ENCODE measurements around the gene PDLIM1. TPM values are rescaled to one million over a fixed set of nuclear protein-coding genes. Genes with fewer than 3 reads are reported as not detected.

Gene PDLIM1
- total and polyA plus RNA-seq, 2 of the 8 experiments (the other 6 are each of a cell fraction or from before 2014, with no cell fraction given) = 169 to 245 TPM

- TF ChIP-seq CHD7 (IDR thresholded peaks at IDR 0.05; ENCODE audit: insufficient replicate concordance, low read length) (no peak), POU5F1 (IDR thresholded peaks at IDR 0.05; ENCODE audit: low read depth, low read length) (no peak), KDM4A (IDR thresholded peaks at IDR 0.05; ENCODE audit: low read depth, low read length, severe bottlenecking) (no peak), RFX5 (IDR thresholded peaks at IDR 0.05; ENCODE audit: borderline replicate concordance, low read depth, low read length) (no peak), EGR1 (IDR thresholded peaks at IDR 0.05; ENCODE audit: borderline replicate concordance, low read depth, low read length) (no peak), NRF1 (IDR thresholded peaks at IDR 0.05; ENCODE audit: low read depth, low read length) (no peak), BACH1 (IDR thresholded peaks at IDR 0.05; ENCODE audit: low read length) (no peak), SP2 (IDR thresholded peaks at IDR 0.05; ENCODE audit: low read length) (no peak), MAFK (IDR thresholded peaks at IDR 0.05; ENCODE audit: low read depth, low read length) (no peak), SP4 (IDR thresholded peaks at IDR 0.05; ENCODE audit: low read length) (no peak), CREB1 (IDR thresholded peaks at IDR 0.05) (no peak), SAP30 (IDR thresholded peaks at IDR 0.05; ENCODE audit: insufficient read depth, insufficient replicate concordance, low read length) (no peak)
These were observed 9.6 kb downstream of the PDLIM1 start (continued) for GRCh38 chr10:95281206-95281605.

Data from H1 (cell line).